ENCODE measurements around the gene DDX50.

Gene DDX50

DNA sequence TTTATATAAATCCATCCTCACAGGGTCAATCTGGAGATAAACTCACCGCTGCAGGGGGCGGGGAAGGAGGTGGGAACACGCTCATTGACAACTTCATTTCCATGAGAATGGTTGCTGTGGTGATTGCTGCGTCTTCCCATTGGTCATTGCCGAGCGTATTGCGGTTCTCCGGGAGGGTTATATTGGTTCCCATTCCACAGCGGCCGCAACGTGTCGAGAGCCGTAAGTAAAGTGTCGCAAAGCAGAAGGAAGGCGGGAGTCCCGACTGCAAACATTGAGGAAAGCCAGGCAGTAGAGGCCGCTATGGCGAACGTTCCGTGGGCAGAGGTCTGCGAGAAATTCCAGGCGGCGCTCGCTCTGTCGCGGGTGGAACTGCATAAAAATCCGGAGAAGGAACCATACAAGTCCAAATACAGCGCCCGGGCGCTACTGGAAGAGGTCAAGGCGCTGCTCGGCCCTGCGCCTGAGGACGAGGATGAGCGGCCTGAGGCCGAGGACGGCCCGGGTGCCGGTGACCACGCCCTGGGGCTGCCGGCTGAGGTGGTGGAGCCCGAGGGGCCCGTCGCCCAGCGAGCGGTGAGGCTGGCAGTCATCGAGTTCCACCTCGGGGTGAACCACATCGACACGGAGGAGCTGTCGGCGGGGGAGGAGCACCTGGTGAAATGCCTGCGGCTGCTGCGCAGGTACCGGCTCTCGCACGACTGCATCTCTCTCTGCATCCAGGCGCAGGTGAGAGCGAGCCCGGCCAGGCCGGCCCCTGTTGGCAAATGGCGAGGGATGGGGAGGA is 87.6 kb downstream of the DDX50 start, which contains the start of gene KIFBP:
Gene KIFBP (plus strand): TSS at position 274 of the 787 bp plus-strand sequence. CDS start 30 bp downstream, at position 304.
- peak; percentile 67 for DNase-seq

DNA sequence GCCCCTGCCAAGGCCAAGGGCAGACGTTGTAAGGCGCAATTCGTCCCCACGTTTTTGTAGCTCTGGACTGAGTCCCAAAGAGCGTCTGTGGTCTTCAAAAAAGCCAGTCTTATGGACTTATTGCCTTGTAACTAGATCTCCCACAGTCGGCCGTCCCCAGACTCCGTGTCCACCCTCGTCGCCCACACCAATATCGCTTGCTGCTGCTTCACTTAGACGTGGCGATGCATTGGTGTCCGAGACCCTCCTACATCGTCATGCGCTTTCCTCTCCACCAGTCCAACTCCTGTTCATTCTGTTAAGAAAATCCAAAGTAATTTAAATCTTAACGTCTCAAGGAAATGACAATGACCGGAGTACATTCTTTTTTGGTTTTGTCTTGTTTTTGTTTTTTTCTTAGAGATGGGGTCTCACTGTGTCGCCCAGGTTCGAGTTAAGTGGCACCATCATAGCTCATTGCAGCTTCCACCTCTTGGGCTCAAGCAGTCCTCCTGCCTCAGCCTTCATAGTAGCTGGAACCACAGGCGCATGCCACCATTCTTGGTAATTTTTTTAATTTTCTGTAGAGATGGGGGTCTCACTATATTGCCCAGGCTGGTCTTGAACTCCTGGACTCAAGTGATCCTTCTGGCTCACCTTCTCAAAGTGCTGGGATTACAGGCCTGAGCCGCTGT is 88.3 kb downstream of the DDX50 start:
- DNase-seq: no peak

DNA sequence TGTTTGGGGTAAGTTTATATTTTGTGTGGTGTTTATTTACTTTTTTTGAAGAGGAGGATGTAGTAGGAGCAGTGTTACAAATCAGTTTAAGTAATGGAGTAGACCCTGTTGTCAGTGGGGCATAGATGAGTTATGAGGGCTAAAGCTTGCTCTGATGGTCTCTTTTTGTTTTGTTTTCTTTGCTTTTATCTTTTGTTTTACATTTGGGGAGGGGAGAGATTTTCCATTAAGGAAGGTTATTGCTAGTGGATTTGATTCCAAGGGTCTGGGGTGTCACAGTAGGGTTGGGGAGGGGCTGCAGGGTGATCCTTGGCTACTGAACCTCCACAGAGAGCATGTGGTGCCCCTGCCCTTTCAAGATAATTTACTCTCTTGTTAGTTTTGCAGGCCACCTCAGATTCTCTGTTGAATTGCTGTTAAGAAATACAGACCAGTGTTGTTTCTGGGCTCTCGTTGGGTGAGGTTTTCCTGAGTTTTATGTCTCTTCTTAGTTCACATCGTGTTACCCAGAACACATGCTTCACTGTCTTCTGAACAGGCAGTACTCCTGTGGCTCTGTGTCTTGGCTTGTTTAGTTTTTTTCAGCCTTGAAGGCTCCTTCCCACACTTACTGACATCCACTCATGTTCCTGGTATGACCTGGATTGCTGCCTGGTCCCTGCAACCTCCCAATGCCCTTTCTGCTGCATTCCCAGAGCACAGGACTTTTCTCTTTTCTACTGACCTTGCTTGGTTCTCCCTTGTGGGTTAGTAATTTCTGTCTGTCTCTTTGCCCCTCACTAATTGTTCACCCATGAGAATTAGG is 91.7 kb downstream of the DDX50 start:
- no peak for DNase-seq

Measured in activated CD4-positive, CD25-positive, alpha-beta regulatory T cell treated with anti-CD3 and anti-CD28 coated beads, Interleukin-2, amount 50 U/mL, for 72 hours (primary cell).